Hepatocyte (in vitro differentiated cells): ENCODE data around the gene NUTM2B. TPM values are rescaled to one million over a fixed set of nuclear protein-coding genes. Genes with fewer than 3 reads are reported as not detected.
"Not testable (repeated sequence)": the region's sequence is repeated elsewhere in the genome, so short reads cannot be mapped to it uniquely, and the experiment has no call there.

ENCODE experiments used
- DNase-seq: peaks from one replicate; pipeline ENCODE4 v3.0.0-alpha.2; 2016; ENCODE audit warnings: low spot score
- H2AFZ ChIP-seq: fragments of 200-600 bp; sonication (generic); 2 replicates; pipeline ENCODE4 v1.6.0; 2016; ENCODE audit warnings: antibody characterized with exemption, mild to moderate bottlenecking
- H3K27ac ChIP-seq: fragments of 200-600 bp; sonication (generic); 2 replicates; pipeline ENCODE4 v1.5.1; 2016; ENCODE audit warnings: mild to moderate bottlenecking
- H3K27me3 ChIP-seq: fragments of 200-600 bp; sonication (generic); 2 replicates; pipeline ENCODE4 v1.6.1; 2016
- H3K36me3 ChIP-seq: fragments of 200-600 bp; sonication (generic); replicated peaks from 2 replicates; pipeline ENCODE4 v1.5.1; 2016; ENCODE audit warnings: low read depth; ENCODE audit not compliant: insufficient read depth
- H3K4me1 ChIP-seq: fragments of 200-600 bp; sonication (generic); 2 replicates; pipeline ENCODE4 v1.5.1; 2016; ENCODE audit warnings: mild to moderate bottlenecking, moderate library complexity; ENCODE audit not compliant: insufficient read depth
- H3K4me2 ChIP-seq: fragments of 200-600 bp; sonication (generic); 2 replicates; pipeline ENCODE4 v1.6.0; 2016
- H3K4me3 ChIP-seq: fragments of 200-600 bp; sonication (generic); 2 replicates; pipeline ENCODE4 v1.5.1; 2016; ENCODE audit warnings: mild to moderate bottlenecking
- H3K79me2 ChIP-seq: fragments of 200-600 bp; sonication (generic); 2 replicates; pipeline ENCODE4 v1.6.0; 2017; ENCODE audit warnings: mild to moderate bottlenecking
- H3K9me2 ChIP-seq: fragments of 200-600 bp; sonication (generic); replicated peaks from 2 replicates; pipeline ENCODE4 v1.6.0; 2017; ENCODE audit warnings: mild to moderate bottlenecking; ENCODE audit not compliant: insufficient read depth
- H3K9me3 ChIP-seq: fragments of 200-600 bp; sonication (generic); 2 replicates; pipeline ENCODE4 v1.5.1; 2016; ENCODE audit warnings: low read depth, mild to moderate bottlenecking
- H4K20me1 ChIP-seq: fragments of 200-600 bp; sonication (generic); 2 replicates; pipeline ENCODE4 v1.6.0; 2016; ENCODE audit warnings: mild to moderate bottlenecking; ENCODE audit not compliant: insufficient read depth, poor library complexity, severe bottlenecking
- WGBS: methylation state at CpG from one replicate; pipeline ENCODE4 v1.1.6; 2016; ENCODE audit warnings: low lambda C conversion rate; ENCODE audit errors: missing lambda C conversion rate; 5-methylcytosine and 5-hydroxymethylcytosine counted together
- polyA plus RNA-seq: library from polyadenylated mRNA; unstranded; fragments of >200 nt; fragmentation: Nextera tagmentation; extraction: Ambion mirVana; gene quantifications from 2 replicates; pipeline ENCODE4 v1.2.1, GENCODE V29; 2016
- total RNA-seq: library from RNA; depleted of rRNA; stranded (reverse); fragments of >200 nt; gene quantifications from 2 replicates; pipeline ENCODE4 v1.2.3, GENCODE V29; 2014

The NUTM2B gene
- total and polyA plus RNA-seq, 2 experiments from 2014 or later, result 0.08 to 1.1 TPM

DNA sequence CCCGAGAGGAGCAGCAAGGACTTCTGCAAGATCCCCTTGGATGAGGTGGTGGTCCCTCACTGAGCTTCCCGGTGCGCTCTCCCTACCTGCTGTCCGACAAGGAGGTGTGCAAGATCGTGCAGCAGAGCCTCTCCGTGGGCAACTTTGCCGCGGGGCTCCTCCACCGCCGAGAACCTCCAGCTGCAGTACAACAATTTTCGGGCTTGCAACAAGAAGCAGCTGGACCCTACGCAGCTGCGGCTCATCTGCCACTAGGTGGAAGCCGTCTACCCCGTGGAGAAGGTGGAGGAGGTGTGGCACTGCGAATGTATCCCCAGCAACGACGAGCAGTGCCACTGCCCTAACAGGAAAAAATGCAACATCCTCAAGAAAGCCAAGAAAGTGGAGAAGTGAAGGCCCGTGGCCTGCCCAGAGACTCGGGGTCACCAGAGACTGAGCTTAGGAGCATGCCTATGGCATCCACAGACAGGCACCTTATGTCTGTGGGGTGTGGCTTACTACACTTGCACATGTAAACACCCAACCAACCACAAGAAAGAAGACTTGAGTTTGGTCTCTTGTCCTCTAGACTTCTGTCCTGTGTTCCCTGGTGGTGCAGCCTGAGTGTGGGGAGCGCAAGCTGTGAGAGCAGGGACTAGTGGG lies 17.9 kb upstream of the NUTM2B start:
- DNase-seq, result peak; percentile 29
- not testable (repeated sequence) for H3K4me1 ChIP-seq, H2AFZ ChIP-seq, H3K27ac ChIP-seq, H3K9me2 ChIP-seq, H3K4me3 ChIP-seq, H4K20me1 ChIP-seq, H3K9me3 ChIP-seq, H3K4me2 ChIP-seq, H3K27me3 ChIP-seq, H3K79me2 ChIP-seq, H3K36me3 ChIP-seq
- WGBS, result 85% methylated on average over 21 of the region's 21 CpGs

DNA sequence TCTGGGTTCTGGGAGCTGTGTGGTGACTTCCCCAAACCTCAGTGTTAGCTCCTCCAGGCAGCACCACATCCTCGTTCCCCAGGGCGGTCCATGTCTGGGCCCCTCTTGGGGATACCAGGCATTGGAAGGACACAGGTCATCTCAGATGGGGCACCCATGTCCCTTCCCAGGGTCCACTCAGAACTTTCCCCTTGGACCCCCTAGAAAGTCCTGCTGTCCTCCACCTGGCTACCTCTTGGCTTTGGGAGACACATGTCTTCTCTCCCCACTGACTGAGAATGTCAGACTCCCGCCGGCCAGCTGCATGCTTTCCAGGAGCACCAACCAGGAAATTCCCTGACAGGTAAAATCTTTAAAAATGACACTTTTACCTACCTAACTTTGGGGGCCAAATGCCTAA lies 16.4 kb upstream of the NUTM2B start:
- not testable (repeated sequence) for H4K20me1 ChIP-seq, H3K36me3 ChIP-seq, DNase-seq, H2AFZ ChIP-seq, H3K9me2 ChIP-seq, H3K4me3 ChIP-seq, H3K4me2 ChIP-seq, H3K9me3 ChIP-seq, H3K27me3 ChIP-seq, H3K4me1 ChIP-seq, H3K79me2 ChIP-seq, H3K27ac ChIP-seq
- WGBS, result 84% methylated on average over 4 of the region's 4 CpGs

DNA sequence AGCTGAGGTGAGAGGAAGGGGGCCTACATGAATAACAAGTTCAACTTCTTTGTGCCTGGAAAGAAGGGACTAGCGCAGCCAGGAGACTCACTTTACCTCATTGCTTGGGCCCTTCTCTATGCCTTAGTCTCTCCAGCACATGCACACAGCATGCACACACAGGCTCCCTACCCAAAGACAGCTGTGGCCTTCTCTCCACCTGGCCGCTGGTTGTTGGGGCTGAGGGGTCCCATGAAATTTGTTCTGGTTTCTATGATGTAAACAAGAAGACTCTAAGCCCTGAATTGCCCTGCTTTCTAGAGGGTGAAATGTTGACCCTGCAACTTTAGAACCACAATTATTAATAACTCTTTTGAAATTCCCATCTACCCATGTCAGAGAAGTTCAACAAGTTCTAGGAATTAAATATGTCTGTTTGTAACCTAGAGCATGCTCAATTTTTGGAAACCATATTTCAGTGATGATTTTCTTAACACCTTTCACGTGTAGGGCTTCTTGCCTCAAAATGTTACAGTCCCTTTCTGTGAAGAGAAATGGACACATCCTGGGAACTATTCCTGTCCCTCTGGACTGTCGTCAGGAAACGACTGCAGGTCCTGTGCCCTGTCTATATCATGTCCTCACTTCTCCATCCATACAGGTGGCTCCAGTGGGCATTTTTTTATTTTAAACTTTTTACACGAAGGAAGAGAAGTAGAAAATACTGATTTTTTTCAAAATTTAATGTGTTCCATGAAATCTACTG lies 15.4 kb upstream of the NUTM2B start:
- H4K20me1 ChIP-seq, H3K4me2 ChIP-seq, H3K27ac ChIP-seq, DNase-seq, H3K4me3 ChIP-seq, H3K36me3 ChIP-seq, H3K9me3 ChIP-seq, H3K27me3 ChIP-seq, H3K79me2 ChIP-seq, H3K9me2 ChIP-seq, H2AFZ ChIP-seq, H3K4me1 ChIP-seq: not testable (repeated sequence)
- 92% methylated on average over 6 of the region's 6 CpGs for WGBS

DNA sequence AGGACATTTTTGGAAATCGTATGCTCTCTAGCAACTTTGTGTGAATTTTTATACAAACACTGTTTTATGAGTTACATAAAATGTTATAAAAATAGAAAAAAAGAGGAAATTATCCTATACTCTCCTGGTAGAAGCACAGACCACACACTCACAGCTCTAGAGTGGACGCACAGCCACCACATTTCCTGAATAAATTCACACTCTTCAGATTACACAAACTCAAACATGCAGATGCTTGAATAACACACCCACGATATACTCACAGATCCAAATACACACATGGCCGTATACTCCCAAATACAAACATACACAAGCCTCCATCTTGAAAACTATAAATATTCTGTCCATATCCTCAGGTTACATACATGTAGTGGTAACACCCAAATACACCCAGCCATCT lies 14.2 kb upstream of the NUTM2B start:
- H3K4me1 ChIP-seq, H3K36me3 ChIP-seq, H3K9me2 ChIP-seq, H3K4me3 ChIP-seq, H4K20me1 ChIP-seq, H3K79me2 ChIP-seq, DNase-seq, H3K27ac ChIP-seq, H3K27me3 ChIP-seq, H2AFZ ChIP-seq, H3K9me3 ChIP-seq, H3K4me2 ChIP-seq: not testable (repeated sequence)
- 93% methylated on average over 4 of the region's 4 CpGs for WGBS

DNA sequence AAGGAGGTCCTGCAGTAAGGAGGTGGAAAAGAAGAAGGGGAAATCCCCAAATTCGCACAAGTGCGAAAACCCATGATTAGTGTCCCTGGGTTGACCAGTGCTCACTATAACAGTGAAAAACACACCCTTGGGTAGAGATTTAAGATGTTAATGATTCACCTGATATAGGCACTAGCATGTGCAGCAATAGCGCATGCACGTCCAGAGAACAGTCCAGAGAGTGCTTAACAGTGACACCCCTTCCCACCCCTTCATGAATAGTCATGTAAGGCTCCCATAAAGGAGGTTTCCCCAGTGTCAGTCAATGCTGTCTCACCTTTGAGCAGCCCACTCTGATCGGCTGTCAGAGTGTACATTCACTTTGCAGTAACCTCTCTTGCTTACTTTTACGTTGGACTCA lies 6.4 kb upstream of the NUTM2B start:
- not testable (repeated sequence) for H2AFZ ChIP-seq, H3K4me3 ChIP-seq, H3K79me2 ChIP-seq, H3K9me2 ChIP-seq, H3K36me3 ChIP-seq, H3K27me3 ChIP-seq, H4K20me1 ChIP-seq, H3K4me1 ChIP-seq, DNase-seq, H3K9me3 ChIP-seq, H3K27ac ChIP-seq, H3K4me2 ChIP-seq
- WGBS, result 78% methylated on average over 4 of the region's 6 CpGs

DNA sequence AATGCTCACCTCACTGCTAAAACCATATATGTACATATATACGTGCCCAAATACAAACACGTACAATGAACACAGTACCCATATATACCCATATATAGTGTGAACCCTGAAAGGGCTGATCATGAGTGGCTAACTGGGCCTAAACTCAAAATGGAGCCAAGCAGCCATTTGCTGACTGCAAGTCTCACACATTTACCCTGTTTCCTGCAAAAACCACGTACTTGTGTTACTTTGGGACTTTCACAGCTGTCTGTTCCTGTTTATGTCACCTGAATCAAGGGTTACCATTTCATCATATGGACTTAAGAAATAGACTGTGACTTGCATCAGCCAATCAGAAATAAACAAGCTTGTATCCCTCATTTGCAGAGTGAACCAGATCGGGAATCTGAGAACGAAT lies 5.9 kb upstream of the NUTM2B start:
- not testable (repeated sequence) for DNase-seq, H3K27ac ChIP-seq, H3K27me3 ChIP-seq, H3K79me2 ChIP-seq, H3K4me2 ChIP-seq, H3K4me1 ChIP-seq, H3K36me3 ChIP-seq, H4K20me1 ChIP-seq, H3K9me3 ChIP-seq, H3K4me3 ChIP-seq, H3K9me2 ChIP-seq, H2AFZ ChIP-seq
- WGBS, result 90% methylated on average over 2 of the region's 5 CpGs

DNA sequence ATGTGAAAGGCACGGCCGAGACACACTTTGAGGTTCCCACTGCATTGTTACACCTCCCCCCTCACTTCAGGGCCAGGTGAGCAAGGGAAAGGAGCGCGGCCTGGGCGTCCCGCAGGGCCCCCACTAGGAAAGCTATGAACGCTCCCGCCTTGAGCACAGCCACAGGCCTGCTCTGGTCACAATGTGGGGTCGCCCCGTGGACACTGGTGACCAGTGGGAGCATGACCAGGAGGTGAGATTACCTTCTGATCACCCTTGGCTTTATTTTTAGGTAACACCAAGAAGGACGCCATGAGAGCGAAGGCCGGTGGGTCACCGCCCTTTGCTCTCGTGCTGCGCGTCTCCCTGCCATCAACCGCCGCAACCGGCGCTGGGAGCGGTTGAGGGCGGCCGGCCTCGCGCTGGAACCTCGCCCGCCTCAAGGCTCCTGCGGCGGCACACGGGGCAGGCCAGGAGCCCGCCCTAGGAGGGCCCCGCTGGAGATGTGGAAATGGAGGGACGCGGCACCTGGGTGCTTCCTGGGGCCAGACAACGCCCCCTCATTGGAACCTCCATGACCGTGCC lies 2.6 kb upstream of the NUTM2B start:
- not testable (repeated sequence) for H3K9me3 ChIP-seq, H4K20me1 ChIP-seq, H3K4me3 ChIP-seq, DNase-seq, H3K36me3 ChIP-seq, H3K9me2 ChIP-seq, H3K4me1 ChIP-seq, H3K27me3 ChIP-seq, H3K27ac ChIP-seq, H3K4me2 ChIP-seq, H3K79me2 ChIP-seq, H2AFZ ChIP-seq
- WGBS, result 93% methylated on average over 28 of the region's 37 CpGs

DNA sequence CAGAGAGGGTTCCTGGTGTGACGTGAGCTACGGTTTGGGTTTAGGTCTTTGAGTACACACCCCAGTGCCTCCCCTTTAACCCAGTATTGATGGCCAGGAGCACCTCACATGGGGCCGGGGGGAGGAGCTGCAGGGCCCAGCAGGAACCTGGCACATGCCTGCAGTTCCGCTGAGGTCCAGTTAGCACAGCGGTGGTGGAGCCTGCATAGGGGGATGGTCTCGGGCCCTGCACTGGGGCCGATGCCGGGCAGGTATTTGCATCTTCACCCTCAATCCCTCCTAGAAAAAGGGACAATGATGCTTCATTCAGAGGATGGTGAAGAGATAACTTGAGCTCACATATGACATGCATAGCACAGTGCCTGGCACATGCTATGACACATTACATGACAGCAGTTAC lies 4.0 kb downstream of the NUTM2B start:
- H2AFZ ChIP-seq, H3K36me3 ChIP-seq, H3K4me1 ChIP-seq, H3K79me2 ChIP-seq, H3K9me2 ChIP-seq, H3K4me2 ChIP-seq, H3K4me3 ChIP-seq, H3K9me3 ChIP-seq, H4K20me1 ChIP-seq, H3K27me3 ChIP-seq, DNase-seq, H3K27ac ChIP-seq: not testable (repeated sequence)
- WGBS, result 100% methylated on average over 5 of the region's 8 CpGs

DNA sequence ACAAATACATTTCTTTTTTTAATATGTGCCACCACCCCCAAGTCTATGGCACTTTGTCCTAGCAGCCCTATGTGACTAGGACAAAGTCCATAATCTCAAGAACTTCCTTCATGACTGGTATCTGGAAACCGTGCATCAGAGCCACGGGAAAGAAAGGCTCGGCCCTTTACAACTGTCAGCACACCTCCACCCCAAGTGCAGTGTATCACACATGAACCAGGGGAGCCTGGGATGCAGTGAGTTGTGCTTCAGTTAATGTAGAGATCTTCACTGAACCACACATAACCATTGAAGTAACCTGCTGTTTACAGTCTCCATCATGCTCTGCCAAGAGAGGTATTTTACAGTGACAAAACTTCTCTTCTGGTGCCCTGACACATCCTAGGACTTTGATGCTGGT lies 11.9 kb downstream of the NUTM2B start:
- H3K9me3 ChIP-seq, H3K4me1 ChIP-seq, H3K9me2 ChIP-seq, H3K79me2 ChIP-seq, DNase-seq, H2AFZ ChIP-seq, H3K27me3 ChIP-seq, H3K4me2 ChIP-seq, H3K36me3 ChIP-seq, H3K4me3 ChIP-seq, H3K27ac ChIP-seq, H4K20me1 ChIP-seq: not testable (repeated sequence)
- WGBS, result 100% methylated on average over 3 of the region's 3 CpGs
